Mammary epithelial cell (primary cell): ENCODE measurements around the gene ARHGAP32.

Source experiments
- EZH2 ChIP-seq: IDR thresholded peaks from 2 replicates; pipeline ENCODE4 v1.6.1; 2012; ENCODE audit warnings: low read length, inconsistent platforms, borderline replicate concordance
- TF ChIP-seq, protein P1 (sequence below), 2 donors: IDR thresholded peaks in 1 of 2; conservative IDR thresholded peaks in 1 of 2; 2 replicates each; pipeline ENCODE4 v1.5.1; 2011 to 2012; ENCODE audit warnings: inconsistent platforms in 2 of 2, low read length in 2 of 2, mild to moderate bottlenecking in 2 of 2, control low read depth in 1 of 2, low read depth in 1 of 2; ENCODE audit not compliant: insufficient read depth in 1 of 2; ENCODE audit errors: extremely low read depth in 1 of 2

DNA sequence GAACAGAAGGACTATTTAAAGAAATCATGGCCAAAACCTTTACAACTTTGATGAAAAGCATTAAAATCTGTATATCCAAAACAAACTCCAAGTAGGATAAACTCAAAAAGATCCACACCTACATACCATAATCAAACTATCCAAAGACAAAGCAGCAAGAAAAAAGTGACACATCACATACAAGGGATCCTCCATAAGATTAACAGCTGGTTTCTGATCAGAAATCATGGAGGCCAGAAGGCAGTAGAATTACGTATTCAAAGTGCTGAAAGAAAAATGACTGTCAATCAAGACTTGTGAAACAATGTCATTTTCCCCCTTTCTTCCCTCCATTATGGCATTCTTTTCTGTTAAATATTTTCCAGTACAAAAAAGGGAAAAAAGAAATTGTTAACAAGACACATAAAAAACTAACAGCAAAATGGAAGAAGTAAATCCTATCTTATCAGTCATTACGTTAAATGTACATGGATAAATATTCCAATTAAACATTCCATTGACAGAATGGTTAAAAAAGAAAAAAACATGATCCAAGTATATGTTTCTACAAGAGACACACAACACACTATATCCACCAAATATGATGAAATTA, 34.2 kb upstream of the ARHGAP32 start:
- TF ChIP-seq, protein P1, sequence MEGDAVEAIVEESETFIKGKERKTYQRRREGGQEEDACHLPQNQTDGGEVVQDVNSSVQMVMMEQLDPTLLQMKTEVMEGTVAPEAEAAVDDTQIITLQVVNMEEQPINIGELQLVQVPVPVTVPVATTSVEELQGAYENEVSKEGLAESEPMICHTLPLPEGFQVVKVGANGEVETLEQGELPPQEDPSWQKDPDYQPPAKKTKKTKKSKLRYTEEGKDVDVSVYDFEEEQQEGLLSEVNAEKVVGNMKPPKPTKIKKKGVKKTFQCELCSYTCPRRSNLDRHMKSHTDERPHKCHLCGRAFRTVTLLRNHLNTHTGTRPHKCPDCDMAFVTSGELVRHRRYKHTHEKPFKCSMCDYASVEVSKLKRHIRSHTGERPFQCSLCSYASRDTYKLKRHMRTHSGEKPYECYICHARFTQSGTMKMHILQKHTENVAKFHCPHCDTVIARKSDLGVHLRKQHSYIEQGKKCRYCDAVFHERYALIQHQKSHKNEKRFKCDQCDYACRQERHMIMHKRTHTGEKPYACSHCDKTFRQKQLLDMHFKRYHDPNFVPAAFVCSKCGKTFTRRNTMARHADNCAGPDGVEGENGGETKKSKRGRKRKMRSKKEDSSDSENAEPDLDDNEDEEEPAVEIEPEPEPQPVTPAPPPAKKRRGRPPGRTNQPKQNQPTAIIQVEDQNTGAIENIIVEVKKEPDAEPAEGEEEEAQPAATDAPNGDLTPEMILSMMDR (conservative IDR thresholded peaks at IDR 0.05 in 1 of 2, IDR thresholded peaks at IDR 0.05 in 1 of 2; ENCODE audit: extremely low read depth in 1 of 2, insufficient read depth in 1 of 2, low read depth in 1 of 2, low read length in 2 of 2): no peak
- TF ChIP-seq EZH2: no peak
